ENCODE measurements around the gene BACH1.

Gene BACH1

GRCh38 chr21:29315131-29315749 is 16.5 kb downstream of the BACH1 start:
- no peak for DNase-seq (ENCODE audit: low spot score)

- no peak for DNase-seq (ENCODE audit: low spot score)
Measured at GRCh38 chr21:29316029-29316742, 17.5 kb downstream of the BACH1 start.

- no peak for DNase-seq (ENCODE audit: low spot score)
Measured at GRCh38 chr21:29316806-29317205, 18.1 kb downstream of the BACH1 start.

GRCh38 chr21:29318354-29318753 is 19.6 kb downstream of the BACH1 start:
- DNase-seq (ENCODE audit: low spot score) = no peak

- DNase-seq (ENCODE audit: low spot score) = no peak
Measured at GRCh38 chr21:29320031-29320430, 21.3 kb downstream of the BACH1 start.

- no peak for DNase-seq (ENCODE audit: low spot score)
Measured at GRCh38 chr21:29321217-29321616, 22.5 kb downstream of the BACH1 start.

GRCh38 chr21:29321932-29322928 is 23.5 kb downstream of the BACH1 start:
- no peak for DNase-seq (ENCODE audit: low spot score)

GRCh38 chr21:29323189-29323588 is 24.5 kb downstream of the BACH1 start:
- DNase-seq (ENCODE audit: low spot score) = no peak

GRCh38 chr21:29326914-29327554 is 28.3 kb downstream of the BACH1 start:
- no peak for DNase-seq (ENCODE audit: low spot score)

GRCh38 chr21:29329406-29329805 is 30.7 kb downstream of the BACH1 start:
- DNase-seq (ENCODE audit: low spot score) = no peak

- DNase-seq (ENCODE audit: low spot score) = no peak
Measured at GRCh38 chr21:29330797-29331196, 32.1 kb downstream of the BACH1 start.

GRCh38 chr21:29332461-29333362 is 34.0 kb downstream of the BACH1 start:
- DNase-seq (ENCODE audit: low spot score) = no peak

- DNase-seq (ENCODE audit: low spot score) = no peak
Measured at GRCh38 chr21:29333406-29333805, 34.7 kb downstream of the BACH1 start.

GRCh38 chr21:29334717-29335428 is 36.2 kb downstream of the BACH1 start:
- DNase-seq (ENCODE audit: low spot score) = no peak

- no peak for DNase-seq (ENCODE audit: low spot score)
Measured at GRCh38 chr21:29335720-29336119, 37.0 kb downstream of the BACH1 start.

- DNase-seq (ENCODE audit: low spot score) = no peak
Measured at GRCh38 chr21:29338256-29338655, 39.5 kb downstream of the BACH1 start.

GRCh38 chr21:29340228-29340627 is 41.5 kb downstream of the BACH1 start:
- no peak for DNase-seq (ENCODE audit: low spot score)

- peak; percentile 80 for DNase-seq (ENCODE audit: low spot score)
Measured at GRCh38 chr21:29342363-29342957, 43.7 kb downstream of the BACH1 start.

- no peak for DNase-seq (ENCODE audit: low spot score)
Measured at GRCh38 chr21:29343519-29343918, 44.8 kb downstream of the BACH1 start.

GRCh38 chr21:29346281-29346680 is 47.6 kb downstream of the BACH1 start:
- no peak for DNase-seq (ENCODE audit: low spot score)
